Measurements from ENCODE around the gene TLR1. TPM values are rescaled to one million over a fixed set of nuclear protein-coding genes. Genes with fewer than 3 reads are reported as not detected.

The TLR1 gene

Small RNAs within 50 kb of the gene (small RNA-seq; reads per million reads assigned to genes)
- gene RNA5SP158 (ENCODE audit: insufficient read depth), result not detected

Measured in mesendoderm (in vitro differentiated cells).